ENCODE measurements around the gene TSKS. TPM values are rescaled to one million over a fixed set of nuclear protein-coding genes. Genes with fewer than 3 reads are reported as not detected.

TSKS gene
- total and polyA plus RNA-seq, 2 of the 13 experiments (the other 11 are each of a cell fraction or from before 2014, with no cell fraction given), result 0.03 TPM; not detected in 1

- BruUV-seq (replicated peaks), result no TSS peak
- Histone ChIP-seq H3K9ac (ENCODE audit: insufficient read depth, low read depth, low read length) (no peak overlapping the region), H4K20me1 (ENCODE audit: insufficient read depth, low read length) (no peaks in the 10 kb centered on the region), H3K79me2 (ENCODE audit: insufficient read depth, low read length) (peaks cover 17% of the 10 kb centered on the region), H3K9me3 (ENCODE audit: low read length) (no peaks in the 10 kb centered on the region), H3K4me2 (ENCODE audit: low read depth, low read length) (no peak overlapping the region), H3K27me3 (ENCODE audit: control insufficient read depth in 1 of 2, insufficient read depth in 2 of 2, low read length in 2 of 2) (no peaks in the 10 kb centered on the region; a peak in 1 of 5 replicates), H3K4me3 (replicated peaks in 1 of 3; ENCODE audit: insufficient read depth in 1 of 3, low read depth in 2 of 3, low read length in 3 of 3) (no peak overlapping the region), H2AFZ (ENCODE audit: low read length) (no peak overlapping the region), H3K36me3 (replicated peaks in 1 of 2; ENCODE audit: control insufficient read depth in 1 of 2, insufficient read depth in 2 of 2, low read length in 2 of 2) (no peaks in the 10 kb centered on the region), H3K4me1 (ENCODE audit: insufficient read depth, low read length) (peaks cover 44% of the 10 kb centered on the region), H3K27ac (ENCODE audit: extremely low read length, insufficient read depth, low read length) (no peak overlapping the region)
- DNase-seq (ENCODE audit: low spot score) (no peak), ATAC-seq (no peak), FAIRE-seq (no peak)
- 90% methylated on average over 8 of the region's 8 CpGs for WGBS (ENCODE audit: low lambda C conversion rate)
- intact Hi-C loops (cut with micrococcal nuclease; ENCODE audit: unreplicated experiment), result loop anchor here (10.0 kb wide), 1 partner anchor 50 kb away; the partner anchor contains the start of genes FUZ and MED25
- CTCF ChIA-PET (ENCODE audit: low intra/inter-chr PET ratio, low total read pairs), result no interaction called here
- TF ChIP-seq CTCF (CRISPR knock-in tag; IDR thresholded peaks at IDR 0.05), result no peak
- no peak for TF ChIP-seq ZNF276 (CRISPR knock-in tag; IDR thresholded peaks at IDR 0.05; ENCODE audit: low read depth)
- TF ChIP-seq HOXA3 (CRISPR knock-in tag; IDR thresholded peaks at IDR 0.05), result no peak
- TF ChIP-seq NR3C1 (CRISPR knock-in tag; IDR thresholded peaks at IDR 0.05), result no peak
- TF ChIP-seq TP53 (CRISPR knock-in tag; conservative IDR thresholded peaks at IDR 0.05), result no peak
- no peak for TF ChIP-seq ZNF414 (CRISPR knock-in tag; IDR thresholded peaks at IDR 0.05)
- no peak for TF ChIP-seq ZUFSP (CRISPR knock-in tag; IDR thresholded peaks at IDR 0.05; ENCODE audit: borderline replicate concordance)
- no peak for TF ChIP-seq CREM (IDR thresholded peaks at IDR 0.05)
- TF ChIP-seq CREM (CRISPR knock-in tag; IDR thresholded peaks at IDR 0.05), result no peak
- POLR2A ChIA-PET, result no interaction called here
- in situ Hi-C loops (cut with HindIII; ENCODE audit: extremely low pct_ligation_motif_present, low pct_unique_long_range_greater_than_20kb), result no loop called here
These were observed 1.2 kb upstream of the TSKS start for GRCh38 chr19:49764341-49764740.
